ENCODE data around the gene RPS24. TPM values are rescaled to one million over a fixed set of nuclear protein-coding genes. Genes with fewer than 3 reads are reported as not detected.

RPS24 gene
- total RNA-seq, 2 experiments from 2014 or later: 2,145 to 3,094 TPM

DNA sequence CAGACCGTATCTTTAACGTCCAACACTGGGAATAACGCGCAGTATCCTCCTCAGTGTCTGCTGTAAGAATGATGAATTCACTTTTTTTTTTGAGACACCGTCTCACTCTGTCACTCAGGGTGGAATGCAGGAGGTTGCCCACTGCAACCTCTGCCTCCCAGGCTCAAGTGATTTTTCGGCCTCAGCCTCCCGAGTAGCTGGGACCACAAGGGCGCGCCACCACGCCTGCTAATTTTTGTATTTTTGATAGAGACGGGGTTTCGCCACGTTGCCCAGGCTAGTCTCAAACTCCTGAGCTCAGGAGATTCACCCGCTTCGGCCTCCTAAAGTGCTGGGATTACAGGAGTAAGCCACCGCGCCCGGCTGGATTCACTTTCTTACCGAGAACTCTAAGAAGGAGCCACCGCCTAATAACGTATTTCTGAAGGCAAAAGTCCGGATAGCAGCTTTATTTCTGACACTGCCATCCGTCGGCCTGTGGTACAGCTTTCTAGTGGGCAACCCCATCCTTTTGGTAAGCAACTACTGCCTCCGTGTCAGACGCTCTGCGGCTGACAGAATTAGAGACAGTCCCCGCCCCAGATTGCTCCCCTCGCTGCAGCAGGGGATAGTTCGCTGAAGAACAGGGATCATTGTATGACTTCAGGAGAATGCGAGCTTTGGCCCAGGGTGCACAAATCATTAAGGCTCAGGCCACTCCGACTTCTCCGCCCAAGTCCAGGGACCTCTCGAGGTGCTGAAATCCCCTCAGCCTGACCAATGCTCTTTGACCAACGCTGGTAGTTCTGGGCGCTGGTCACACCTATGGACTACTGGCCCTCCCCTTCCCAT, 5.0 kb upstream of the RPS24 start:
- DNase-seq (peak; percentile 59), ATAC-seq (peak; percentile 8)
- peak overlapping the region; percentile 98 for H3K27ac Mint-ChIP-seq
- peak overlapping the region; percentile 99 for H3K4me3 Mint-ChIP-seq
- ChIA-PET POLR2A (interaction anchor here (0.6 kb wide), 1 partner anchor 13 kb away, joined by 3 read pairs; no protein-coding TSS in a partner anchor), CTCF (interaction anchor here (0.6 kb wide), 1 partner anchor 732 kb away, joined by 3 read pairs; no protein-coding TSS in a partner anchor)
- H3K9me3 Mint-ChIP-seq (ENCODE audit: low read depth): no peaks in the 10 kb centered on the region
- peaks cover 33% of the 10 kb centered on the region for H3K4me1 Mint-ChIP-seq
- H3K36me3 Mint-ChIP-seq (ENCODE audit: low read depth): peaks cover 30% of the 10 kb centered on the region
- H3K27me3 Mint-ChIP-seq: no peaks in the 10 kb centered on the region
- intact Hi-C loops (cut with DNase I, micrococcal nuclease): loop anchor here (1.0 to 5.0 kb wide), 8 partner anchors 101 to 1417 kb away; partner anchors contain the start of genes DLG5 (in 1 of the 2), ZCCHC24 (in 1 of the 2) and ZMIZ1 (in 1 of the 2)

DNA sequence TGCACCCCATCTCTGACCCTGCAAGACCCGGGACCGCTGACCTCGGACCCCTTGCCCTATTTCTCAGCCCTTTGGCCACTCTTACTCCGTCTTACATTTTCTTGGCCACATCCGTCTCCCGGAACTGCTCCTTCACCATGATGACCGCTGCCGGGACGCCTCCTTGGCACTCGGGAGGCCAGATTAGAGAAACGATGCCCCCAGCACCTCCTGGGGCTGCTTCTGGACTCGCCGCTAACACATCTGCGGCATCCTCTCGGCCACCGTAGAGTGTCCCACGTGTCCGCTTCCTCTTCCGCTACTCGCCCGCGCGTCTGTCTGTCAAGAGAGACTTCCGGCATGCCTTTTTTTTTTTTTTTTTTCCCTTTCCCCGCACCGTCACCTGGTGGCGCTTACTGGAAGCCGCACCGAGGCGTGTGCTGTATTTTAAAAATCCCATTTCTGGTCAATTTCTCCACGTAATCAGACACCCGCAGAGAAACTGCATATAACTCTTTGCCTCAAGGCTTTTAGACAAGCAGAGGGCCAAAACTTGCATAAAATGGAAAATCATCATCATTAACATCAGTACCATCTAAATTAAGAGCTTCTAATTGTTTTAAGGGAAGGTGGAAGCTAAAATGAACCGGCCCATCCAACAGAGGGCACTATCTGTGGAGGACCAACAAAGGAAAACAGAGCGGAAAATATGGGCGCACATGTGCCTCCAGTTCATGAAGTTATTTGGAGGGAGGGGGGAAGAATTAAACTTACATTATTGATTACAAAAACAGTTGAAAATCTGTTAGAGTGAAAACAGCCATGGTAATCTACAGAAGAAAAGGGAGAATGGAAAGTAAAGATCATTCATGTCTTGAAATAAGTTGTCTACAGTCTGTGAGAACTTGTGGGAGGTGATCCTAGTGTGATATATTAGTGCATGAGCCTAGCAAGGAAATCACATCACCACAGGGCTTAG, 4.1 kb upstream of the RPS24 start, which contains the start of gene POLR3A:
Gene POLR3A (minus strand): TSS at position 247 of the 958 bp plus-strand sequence. CDS start 108 bp downstream, at position 139.
- Mint-ChIP-seq H3K27ac (peak within 1 kb of the TSS; percentile 98), H3K4me3 (peak within 1 kb of the TSS; percentile 99), H3K9me3 (ENCODE audit: low read depth) (no peaks in the 10 kb centered on the region), H3K27me3 (no peaks in the 10 kb centered on the region), H3K4me1 (peaks cover 34% of the 10 kb centered on the region), H3K36me3 (ENCODE audit: low read depth) (peaks cover 30% of the 10 kb centered on the region)
- intact Hi-C loops (cut with DNase I, micrococcal nuclease): loop anchor here (1.0 to 5.0 kb wide), 11 partner anchors 102 to 1416 kb away; partner anchors contain the start of genes DLG5 (in 1 of the 2), PPIF (in 1 of the 2), ZCCHC24 (in 1 of the 2) and ZMIZ1 (in 1 of the 2)
- DNase-seq (peak; percentile 96), ATAC-seq (peak; percentile 65)
- POLR2A ChIA-PET: no interaction called here
- CTCF ChIA-PET: interaction anchor here (0.6 to 0.7 kb wide), 3 partner anchors 14 to 1238 kb away, joined by 3 to 5 read pairs (median 4); no protein-coding TSS in a partner anchor

DNA sequence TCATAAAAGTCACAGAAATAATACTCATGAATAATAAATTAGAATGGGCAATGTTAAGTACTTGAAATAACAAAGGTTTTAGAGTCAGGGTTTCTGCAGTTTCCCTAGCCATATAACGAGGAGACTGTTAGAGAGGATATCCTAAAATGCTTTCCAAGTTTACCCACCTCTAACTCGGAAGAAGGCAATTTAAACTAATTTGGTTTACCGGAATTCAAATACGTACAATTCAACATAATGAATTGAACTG, 351 bp upstream of the RPS24 start:
- CTCF ChIA-PET: no interaction called here
- DNase-seq (no peak), ATAC-seq (no peak)
- Mint-ChIP-seq H3K4me1 (peaks cover 48% of the 10 kb centered on the region), H3K27ac (peak overlapping the region; percentile 51), H3K27me3 (no peaks in the 10 kb centered on the region), H3K9me3 (ENCODE audit: low read depth) (no peaks in the 10 kb centered on the region), H3K36me3 (ENCODE audit: low read depth) (peaks cover 49% of the 10 kb centered on the region), H3K4me3 (peak overlapping the region; percentile 88)
- POLR2A ChIA-PET: no interaction called here
- intact Hi-C loops (cut with DNase I, micrococcal nuclease): loop anchor here (1.0 to 5.0 kb wide), 5 partner anchors 270 to 1314 kb away; partner anchors contain the start of genes PPIF (in 1 of the 2) and ZMIZ1 (in 1 of the 2)

DNA sequence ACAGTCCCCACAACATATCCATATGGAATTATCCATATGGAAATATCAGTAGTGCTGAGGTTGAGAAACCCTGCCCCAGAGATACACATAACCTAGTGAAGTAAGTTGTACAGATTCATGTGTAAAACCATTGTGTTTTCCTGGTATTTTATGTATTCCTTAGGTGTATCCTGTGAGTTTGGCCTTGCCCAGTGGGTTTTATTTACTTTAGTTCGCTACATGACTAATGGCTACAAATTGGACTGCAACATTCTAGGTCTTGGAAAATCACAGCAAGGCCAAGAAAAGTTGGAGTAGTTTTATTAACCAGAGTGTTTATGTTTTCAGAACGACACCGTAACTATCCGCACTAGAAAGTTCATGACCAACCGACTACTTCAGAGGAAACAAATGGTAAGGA, 1.4 kb downstream of the RPS24 start:
- ChIA-PET POLR2A (no interaction called here), CTCF (interaction anchor here (1.6 kb wide), 1 partner anchor 12 kb away, joined by 11 read pairs; no protein-coding TSS in a partner anchor)
- DNase-seq (no peak), ATAC-seq (no peak)
- H3K4me3 Mint-ChIP-seq: peak overlapping the region; percentile 88
- H3K4me1 Mint-ChIP-seq: peaks cover 51% of the 10 kb centered on the region
- peaks cover 60% of the 10 kb centered on the region for H3K36me3 Mint-ChIP-seq (ENCODE audit: low read depth)
- H3K27ac Mint-ChIP-seq: peak overlapping the region; percentile 92
- H3K27me3 Mint-ChIP-seq: no peaks in the 10 kb centered on the region
- intact Hi-C loops (cut with DNase I, micrococcal nuclease): no loop called here
- H3K9me3 Mint-ChIP-seq (ENCODE audit: low read depth): no peaks in the 10 kb centered on the region

DNA sequence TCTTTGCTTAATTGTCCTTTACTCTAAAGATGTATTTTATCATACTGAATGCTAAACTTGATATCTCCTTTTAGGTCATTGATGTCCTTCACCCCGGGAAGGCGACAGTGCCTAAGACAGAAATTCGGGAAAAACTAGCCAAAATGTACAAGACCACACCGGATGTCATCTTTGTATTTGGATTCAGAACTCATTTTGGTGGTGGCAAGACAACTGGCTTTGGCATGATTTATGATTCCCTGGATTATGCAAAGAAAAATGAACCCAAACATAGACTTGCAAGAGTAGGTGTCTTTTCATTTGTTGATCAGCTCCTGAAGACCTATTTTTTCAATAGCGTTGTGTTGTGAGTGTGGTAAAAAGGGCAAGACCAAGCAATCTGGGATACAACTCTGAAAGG, 1.8 kb downstream of the RPS24 start:
- DNase-seq (no peak), ATAC-seq (no peak)
- Mint-ChIP-seq H3K27me3 (no peaks in the 10 kb centered on the region), H3K36me3 (ENCODE audit: low read depth) (peaks cover 63% of the 10 kb centered on the region), H3K9me3 (ENCODE audit: low read depth) (no peaks in the 10 kb centered on the region), H3K4me1 (peaks cover 50% of the 10 kb centered on the region), H3K4me3 (peak overlapping the region; percentile 88), H3K27ac (peak overlapping the region; percentile 92)
- CTCF ChIA-PET: interaction anchor here (1.6 kb wide), 1 partner anchor 12 kb away, joined by 11 read pairs; no protein-coding TSS in a partner anchor
- POLR2A ChIA-PET: interaction anchor here (0.7 to 0.8 kb wide), 3 partner anchors 8 to 606 kb away, joined by 3 to 4 read pairs (median 4); no protein-coding TSS in a partner anchor
- intact Hi-C loops (cut with DNase I, micrococcal nuclease): no loop called here

DNA sequence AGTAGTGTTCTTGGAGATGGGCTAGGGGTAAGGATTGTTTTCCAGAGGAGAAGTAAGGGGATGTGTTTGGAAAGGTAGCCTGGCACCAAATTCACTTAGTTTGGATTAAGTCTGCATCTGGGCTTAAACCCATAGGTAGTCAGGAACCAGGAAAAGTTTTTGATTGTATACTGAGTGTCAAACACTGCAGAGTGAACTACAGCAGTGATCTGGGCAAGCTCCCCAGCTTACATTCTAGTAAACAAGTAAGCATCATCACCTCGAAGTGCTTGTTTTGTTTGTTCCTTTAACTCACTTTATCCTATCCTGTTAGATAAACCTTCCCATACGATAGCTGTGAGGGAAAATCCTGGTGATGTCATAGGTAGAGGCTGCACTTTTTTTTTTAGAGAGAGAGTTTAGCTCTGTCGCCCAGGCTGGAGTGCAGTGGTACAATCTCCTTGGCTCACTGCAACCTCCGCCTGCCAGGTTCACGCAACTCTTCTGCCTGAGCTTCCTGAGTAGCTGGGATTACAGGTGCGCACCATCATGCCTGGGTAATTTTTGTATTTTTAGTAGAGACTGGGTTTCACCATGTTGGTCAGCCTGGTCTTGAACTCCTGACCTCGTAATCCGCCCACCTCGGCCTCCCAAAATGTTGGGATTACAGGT, 2.4 kb downstream of the RPS24 start:
- Mint-ChIP-seq H3K27me3 (no peaks in the 10 kb centered on the region), H3K9me3 (ENCODE audit: low read depth) (no peaks in the 10 kb centered on the region), H3K36me3 (ENCODE audit: low read depth) (peaks cover 69% of the 10 kb centered on the region), H3K4me3 (peak overlapping the region; percentile 88), H3K4me1 (peaks cover 53% of the 10 kb centered on the region), H3K27ac (peak overlapping the region; percentile 92)
- ChIA-PET POLR2A (interaction anchor here (0.6 to 0.8 kb wide), 4 partner anchors 8 to 605 kb away, joined by 3 to 4 read pairs (median 4); no protein-coding TSS in a partner anchor), CTCF (interaction anchor here (0.9 to 1.6 kb wide), 3 partner anchors 9 to 13 kb away, joined by 3 to 11 read pairs (median 3); no protein-coding TSS in a partner anchor)
- DNase-seq: no peak
- no peak for ATAC-seq
- intact Hi-C loops (cut with DNase I, micrococcal nuclease): no loop called here

DNA sequence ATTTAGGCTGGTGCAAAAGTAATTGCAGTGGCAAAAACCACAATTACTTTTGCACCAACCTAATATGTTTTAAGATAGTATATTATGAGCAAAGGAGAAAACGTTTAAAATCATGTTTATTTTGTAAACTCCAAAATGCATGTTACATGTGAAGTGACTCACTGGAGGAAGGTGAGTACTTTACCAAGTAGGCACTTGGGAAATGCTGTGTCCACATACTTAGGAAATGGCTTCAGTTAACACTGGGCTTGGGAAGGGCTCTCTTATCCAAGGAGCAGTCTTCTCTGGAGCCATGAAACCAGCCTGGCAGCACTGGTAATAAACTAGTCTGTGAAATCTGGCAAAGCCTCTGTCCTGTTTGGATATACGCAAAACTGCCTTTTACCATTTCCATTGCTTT, 4.4 kb downstream of the RPS24 start:
- H3K4me1 Mint-ChIP-seq: peaks cover 66% of the 10 kb centered on the region
- H3K36me3 Mint-ChIP-seq (ENCODE audit: low read depth): peaks cover 88% of the 10 kb centered on the region
- ATAC-seq: no peak
- peak overlapping the region; percentile 61 for H3K27ac Mint-ChIP-seq
- CTCF ChIA-PET: interaction anchor here (0.6 kb wide), 1 partner anchor 616 kb away, joined by 3 read pairs; no protein-coding TSS in a partner anchor
- POLR2A ChIA-PET: no interaction called here
- peak overlapping the region; percentile 88 for H3K4me3 Mint-ChIP-seq
- no peak for DNase-seq
- no peaks in the 10 kb centered on the region for H3K9me3 Mint-ChIP-seq (ENCODE audit: low read depth)
- intact Hi-C loops (cut with DNase I, micrococcal nuclease): no loop called here
- H3K27me3 Mint-ChIP-seq: no peaks in the 10 kb centered on the region

DNA sequence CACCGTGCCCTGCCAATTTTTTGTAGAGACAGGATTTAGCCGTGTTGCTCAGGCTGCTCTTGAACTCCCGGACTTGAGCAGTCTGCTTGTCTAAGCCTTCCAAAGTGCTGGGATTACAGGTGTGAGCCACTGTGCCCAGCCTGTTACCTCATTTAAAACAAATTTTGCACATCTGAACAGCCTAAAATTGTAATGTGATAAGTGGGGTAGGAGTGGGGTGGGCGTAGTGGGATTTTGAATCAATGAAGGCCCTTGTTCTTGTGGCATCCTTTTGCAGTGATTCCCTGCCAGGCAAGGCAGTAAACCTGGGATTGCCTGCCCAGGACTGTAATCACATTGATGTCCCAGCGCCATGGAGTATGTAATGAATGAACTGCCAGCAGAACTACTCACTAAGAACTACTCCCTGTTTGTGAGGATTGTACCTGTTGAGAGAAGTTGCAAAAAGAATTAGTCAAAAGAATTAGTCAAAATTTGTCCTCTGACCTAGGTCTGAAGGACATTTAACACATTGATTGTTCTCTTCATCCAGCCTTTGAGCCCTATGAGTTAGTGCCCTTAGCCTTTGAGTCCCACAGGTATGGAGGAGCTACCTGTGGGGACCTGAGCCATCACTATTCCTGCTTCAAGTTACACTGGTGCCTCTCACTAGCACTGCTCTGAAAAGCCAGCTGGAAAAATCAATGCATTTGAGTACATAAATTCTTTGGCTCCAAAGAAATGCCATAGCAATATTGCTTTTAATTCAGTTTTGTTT, 5.3 kb downstream of the RPS24 start:
- peaks cover 90% of the 10 kb centered on the region for H3K36me3 Mint-ChIP-seq (ENCODE audit: low read depth)
- H3K27me3 Mint-ChIP-seq: no peaks in the 10 kb centered on the region
- POLR2A ChIA-PET: no interaction called here
- intact Hi-C loops (cut with DNase I, micrococcal nuclease): no loop called here
- H3K4me3 Mint-ChIP-seq: peak overlapping the region; percentile 7
- peak overlapping the region; percentile 64 for H3K27ac Mint-ChIP-seq
- DNase-seq (no peak), ATAC-seq (no peak)
- H3K9me3 Mint-ChIP-seq (ENCODE audit: low read depth): no peaks in the 10 kb centered on the region
- CTCF ChIA-PET: no interaction called here
- peaks cover 67% of the 10 kb centered on the region for H3K4me1 Mint-ChIP-seq

DNA sequence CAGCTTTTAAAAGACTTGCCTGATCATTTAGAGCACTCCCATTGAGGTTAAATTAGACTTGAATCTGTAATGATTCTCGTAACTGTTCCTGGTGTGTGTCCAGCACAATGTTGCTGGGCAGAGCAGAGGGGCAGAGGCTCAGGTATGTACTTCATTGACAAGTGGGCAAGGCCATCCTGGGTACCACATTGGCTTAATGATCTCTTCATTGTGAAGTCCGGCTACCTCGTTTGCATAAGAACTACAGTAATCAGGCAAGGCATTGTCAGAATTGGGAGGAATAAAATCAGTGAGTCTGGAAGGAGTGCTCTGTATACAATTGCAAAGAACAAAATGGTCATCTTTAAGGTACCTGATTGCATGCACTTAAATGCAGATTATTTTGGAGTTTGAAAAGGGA, 6.1 kb downstream of the RPS24 start:
- Mint-ChIP-seq H3K36me3 (ENCODE audit: low read depth) (peaks cover 83% of the 10 kb centered on the region), H3K9me3 (ENCODE audit: low read depth) (no peaks in the 10 kb centered on the region), H3K27me3 (no peaks in the 10 kb centered on the region), H3K27ac (no peak overlapping the region), H3K4me1 (peaks cover 72% of the 10 kb centered on the region), H3K4me3 (no peak overlapping the region)
- no peak for DNase-seq
- POLR2A ChIA-PET: no interaction called here
- CTCF ChIA-PET: no interaction called here
- intact Hi-C loops (cut with DNase I, micrococcal nuclease): loop anchor here in 1 of 2 experiments (10.0 kb wide), 1 partner anchor 725 kb away; no protein-coding TSS in a partner anchor
- no peak for ATAC-seq
